ENCODE measurements around the gene SMAP1.

GRCh38 chr6:70638468-70638867 is 29.2 kb upstream of the SMAP1 start:
- TF ChIP-seq POLR2A (IDR thresholded peaks at IDR 0.05; ENCODE audit: low read depth, low read length) (no peak), POLR2AphosphoS5 (IDR thresholded peaks at IDR 0.05; ENCODE audit: low read depth, low read length) (no peak), TAF1 (IDR thresholded peaks at IDR 0.05; ENCODE audit: borderline replicate concordance, low read depth, low read length) (no peak)

All from GM12892 (cell line).